ENCODE results near the gene POLA2.
"Not testable (repeated sequence)": the region's sequence is repeated elsewhere in the genome, so short reads cannot be mapped to it uniquely, and the experiment has no call there.

Gene POLA2

DNA sequence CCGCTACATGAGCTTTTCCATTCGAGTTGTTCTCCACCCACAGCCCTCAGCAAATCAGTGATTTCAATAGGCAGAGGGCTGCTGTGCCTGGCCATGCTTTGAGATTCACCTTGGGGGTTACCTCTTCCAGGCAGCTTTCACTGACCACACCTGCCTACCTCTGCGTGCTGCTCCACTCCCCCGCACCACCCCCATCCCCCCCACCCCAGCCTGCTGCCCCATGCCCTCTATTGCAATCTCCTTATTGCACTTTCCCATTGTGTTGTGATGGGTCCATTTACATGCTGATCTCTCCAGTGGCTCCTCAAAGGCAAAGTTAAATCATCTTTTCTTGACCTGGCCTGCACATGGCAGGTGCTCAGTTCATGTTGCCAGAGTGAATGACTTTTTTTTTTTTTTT is 18.0 kb upstream of the POLA2 start:
- no peak for DNase-seq

DNA sequence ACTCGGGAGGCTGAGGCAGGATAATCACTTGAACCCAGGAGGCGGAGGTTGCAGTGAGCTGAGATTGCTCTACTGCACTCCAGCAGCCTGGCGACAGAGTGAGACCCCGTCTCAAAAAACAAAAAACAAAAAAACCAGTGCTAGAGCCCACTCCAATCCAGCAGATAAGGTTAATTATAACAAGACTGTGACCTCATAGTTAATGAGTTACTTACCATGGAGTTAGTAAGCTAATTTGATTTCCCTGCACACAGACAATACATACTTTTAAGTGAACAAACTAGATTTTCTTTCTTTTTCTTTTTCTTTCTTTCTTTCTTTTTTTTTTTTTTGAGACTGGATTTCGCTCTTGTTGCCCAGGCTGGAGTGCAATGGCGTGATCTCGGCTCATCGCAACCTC is 16.7 kb upstream of the POLA2 start:
- DNase-seq: not testable (repeated sequence)

DNA sequence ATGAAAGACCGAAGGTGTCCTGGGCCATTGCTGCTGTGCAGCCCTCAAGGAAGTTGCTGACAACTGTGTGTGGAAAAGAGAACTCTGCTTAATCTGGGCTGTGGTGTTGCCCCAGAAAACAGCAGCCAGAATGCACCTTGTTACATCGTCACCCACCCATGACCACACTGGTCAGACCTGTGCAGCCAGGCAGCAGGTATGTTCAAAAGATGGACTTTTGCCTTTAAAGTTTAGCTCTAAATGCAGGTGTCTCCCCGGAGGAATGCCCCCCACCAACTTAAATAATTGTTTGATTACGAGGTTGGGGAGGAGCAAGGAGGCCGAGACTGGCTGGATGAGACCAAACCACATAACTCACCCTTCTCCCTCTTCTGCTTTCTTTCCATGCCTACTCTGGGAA is 15.3 kb upstream of the POLA2 start:
- DNase-seq: no peak

DNA sequence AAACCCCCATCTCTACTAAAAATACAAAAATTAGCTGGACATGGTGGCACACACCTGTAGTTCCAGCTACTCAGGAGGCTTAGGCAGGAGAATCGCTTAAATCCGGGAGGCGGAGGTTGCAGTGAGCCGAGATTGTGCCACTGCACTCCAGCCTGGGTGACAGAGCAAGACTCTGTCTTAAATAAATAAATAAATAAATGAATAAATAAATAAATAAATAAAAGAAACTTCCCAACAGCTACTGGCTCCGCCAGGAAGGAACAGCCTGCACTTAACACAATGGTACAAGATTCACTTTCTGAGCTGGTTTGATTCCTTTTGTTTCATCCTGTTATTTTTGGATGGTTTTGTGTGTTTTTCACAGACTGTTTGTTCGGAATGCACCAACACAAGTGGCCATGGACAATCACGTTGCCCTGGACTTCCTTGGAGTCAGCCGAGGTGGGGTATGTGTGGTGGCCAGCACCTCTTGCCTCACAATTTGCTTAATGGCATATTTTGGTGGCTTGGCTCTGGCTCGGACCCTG is 13.5 kb upstream of the POLA2 start:
- not testable (repeated sequence) for DNase-seq

DNA sequence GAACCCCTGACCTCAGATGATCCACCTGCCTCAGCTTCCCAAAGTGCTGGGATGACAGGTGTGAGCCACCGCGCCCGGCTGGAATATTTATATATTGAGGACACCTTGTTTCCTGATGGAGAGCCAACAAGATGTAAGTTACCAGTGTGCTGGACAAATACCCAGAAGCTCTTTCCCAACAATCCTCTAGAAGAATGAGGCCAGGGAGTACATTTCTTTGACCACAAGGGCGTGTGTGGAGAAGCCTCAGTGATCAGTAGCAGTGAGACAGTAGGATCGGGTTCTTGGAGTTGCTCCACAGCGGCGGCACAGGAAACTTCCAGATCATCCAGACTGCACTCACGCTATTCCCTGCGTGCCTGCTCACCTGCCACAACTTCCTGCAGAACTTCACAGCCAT is 10.3 kb upstream of the POLA2 start:
- DNase-seq: no peak

DNA sequence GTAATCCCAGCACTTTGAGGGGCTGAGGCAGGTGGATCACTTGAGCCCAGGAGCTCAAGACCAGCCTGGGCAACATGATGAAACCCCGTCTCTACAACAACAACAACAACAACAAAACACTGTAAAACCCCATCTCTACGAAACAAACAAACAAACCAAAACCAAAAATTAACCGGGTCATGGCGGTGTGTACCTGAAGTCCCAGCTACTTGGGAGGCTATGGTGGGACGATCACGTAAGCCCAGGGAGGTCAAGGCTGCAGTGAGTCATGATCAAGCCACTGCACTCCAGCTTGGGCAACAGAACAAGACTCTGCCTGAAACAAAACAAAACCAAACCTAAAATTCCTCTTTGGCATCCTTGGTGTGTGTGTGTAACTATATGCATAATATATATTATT is 7.0 kb upstream of the POLA2 start:
- DNase-seq: no peak

DNA sequence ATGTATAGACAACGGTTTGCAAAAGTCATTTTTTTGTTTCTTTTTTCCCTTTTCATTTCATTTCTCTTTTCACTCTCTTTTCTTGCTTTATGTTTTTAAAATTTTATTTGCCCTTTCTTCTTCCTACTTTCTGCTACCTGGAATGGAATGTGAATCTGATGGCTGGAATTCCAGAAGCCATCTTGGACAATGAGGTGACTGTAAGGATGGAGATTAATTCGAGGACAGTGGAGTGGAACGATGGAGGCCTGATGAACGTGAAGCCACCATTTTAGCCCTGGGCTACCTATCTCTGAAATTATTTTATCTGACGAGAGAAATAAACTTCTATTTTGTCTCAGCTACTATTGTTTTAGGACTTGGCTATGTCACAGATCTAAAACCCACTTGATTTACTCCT is 2.8 kb upstream of the POLA2 start:
- no peak for DNase-seq

DNA sequence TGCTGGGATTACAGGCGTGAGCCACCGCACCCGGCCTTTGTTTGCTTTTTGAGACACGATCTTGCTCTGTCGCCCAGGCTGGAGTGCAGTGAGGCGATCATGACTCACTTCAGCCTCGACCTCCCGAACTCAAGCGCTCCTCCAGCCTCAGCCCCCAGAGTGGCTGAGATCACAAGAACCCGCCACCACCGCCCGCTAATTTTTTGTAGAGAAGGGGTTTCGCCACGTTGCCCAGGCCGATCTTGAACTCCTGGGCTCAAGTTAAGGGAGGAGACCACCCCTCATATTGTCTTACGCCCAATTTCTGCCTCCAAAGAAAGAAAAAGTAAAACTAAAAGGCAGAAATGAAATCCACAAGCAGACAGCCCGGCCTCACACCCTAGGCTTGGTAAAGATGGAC is 1.5 kb upstream of the POLA2 start:
- DNase-seq: no peak

DNA sequence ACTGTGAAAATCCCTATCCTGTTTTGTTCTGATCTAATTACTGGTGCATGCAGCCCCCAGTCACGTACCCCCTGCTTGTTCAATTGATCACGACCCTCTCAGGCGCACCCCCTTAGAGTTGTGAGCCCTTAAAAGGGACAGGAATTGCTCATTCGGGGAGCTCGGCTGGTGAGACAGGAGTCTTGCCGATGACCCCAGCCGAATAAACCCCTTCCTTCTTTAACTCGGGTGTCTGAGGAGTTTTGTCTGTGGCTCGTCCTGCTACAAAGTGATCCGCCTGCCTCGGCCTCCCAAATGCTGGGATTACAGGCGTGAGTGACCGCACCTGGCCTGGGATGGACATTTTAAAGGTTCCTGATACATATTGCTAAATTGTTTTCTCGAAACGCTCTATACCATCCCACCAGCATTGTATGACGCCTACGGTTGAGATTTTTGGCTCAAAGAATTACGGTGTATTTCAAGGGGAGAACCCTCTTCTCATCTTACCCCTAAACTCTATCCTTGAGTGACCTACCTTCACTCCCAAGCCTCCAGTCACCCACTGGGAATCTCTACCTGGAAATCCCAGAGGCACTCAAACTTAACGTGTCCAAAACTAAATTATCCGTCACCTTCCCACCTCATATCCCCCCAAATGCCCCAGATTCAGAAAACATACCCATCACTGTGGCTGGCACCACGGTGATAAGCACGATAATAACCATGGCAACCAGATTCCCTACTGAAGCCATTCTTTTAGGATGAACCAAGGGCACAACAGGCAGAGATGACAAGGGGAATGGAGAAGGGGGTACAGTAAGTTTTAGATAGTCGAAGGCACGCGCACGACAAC is 789 bp upstream of the POLA2 start:
- DNase-seq: peak in 1 of 2 experiments; percentile 45

DNA sequence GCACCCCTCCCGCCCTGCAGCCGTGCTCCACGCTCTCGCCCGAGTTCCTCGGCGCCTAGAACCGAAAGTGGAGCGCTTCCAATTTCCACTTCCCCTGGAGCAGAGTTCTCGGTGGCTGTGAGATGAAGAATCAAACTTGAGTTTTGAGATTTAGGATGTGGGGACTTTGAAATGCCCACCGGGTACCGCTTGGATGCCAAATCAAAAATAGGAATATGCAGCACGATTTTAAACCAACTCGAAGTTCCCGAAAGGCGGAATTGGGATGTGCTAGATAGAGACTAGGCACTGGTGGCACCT is 569 bp downstream of the POLA2 start:
- no peak for DNase-seq

DNA sequence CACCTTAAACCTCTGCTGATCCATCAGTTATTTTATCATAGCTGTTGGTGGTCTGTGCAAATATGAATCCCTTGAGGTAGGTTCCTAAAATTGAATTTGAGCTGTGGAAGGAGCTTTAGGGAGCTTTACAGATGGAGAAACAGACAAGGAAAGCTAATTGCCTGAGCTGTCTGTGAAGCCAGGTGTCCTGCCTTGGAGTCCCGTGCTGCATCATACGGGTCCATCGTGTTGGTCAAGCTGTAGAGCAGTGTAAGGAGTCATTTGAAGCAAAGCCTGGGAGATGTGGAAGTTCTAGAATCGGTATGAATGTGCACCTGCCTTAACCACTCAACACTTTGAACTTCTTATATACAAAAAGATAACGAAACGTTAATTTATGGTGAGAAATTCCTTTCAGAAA is 1.0 kb downstream of the POLA2 start:
- DNase-seq: peak in 1 of 2 experiments; percentile 26

DNA sequence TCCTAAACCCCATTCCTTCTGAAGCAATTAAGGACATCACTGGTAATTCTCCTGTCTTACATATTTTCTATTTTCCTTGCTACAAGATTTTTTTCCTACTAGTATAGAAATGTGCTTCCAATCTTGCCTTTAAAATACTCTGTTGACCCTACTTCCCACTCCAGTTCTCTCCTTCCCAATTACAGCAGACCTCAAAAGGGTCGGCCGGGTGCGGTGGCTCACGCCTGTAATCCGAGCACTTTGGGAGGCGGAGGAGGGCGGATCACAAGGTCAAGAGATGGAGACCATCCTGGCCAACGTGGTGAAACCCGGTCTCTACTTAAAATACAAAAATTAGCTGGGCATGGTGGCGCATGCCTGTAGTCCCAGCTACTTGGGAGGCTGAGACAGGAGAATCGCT is 3.0 kb downstream of the POLA2 start:
- not testable (repeated sequence) for DNase-seq

DNA sequence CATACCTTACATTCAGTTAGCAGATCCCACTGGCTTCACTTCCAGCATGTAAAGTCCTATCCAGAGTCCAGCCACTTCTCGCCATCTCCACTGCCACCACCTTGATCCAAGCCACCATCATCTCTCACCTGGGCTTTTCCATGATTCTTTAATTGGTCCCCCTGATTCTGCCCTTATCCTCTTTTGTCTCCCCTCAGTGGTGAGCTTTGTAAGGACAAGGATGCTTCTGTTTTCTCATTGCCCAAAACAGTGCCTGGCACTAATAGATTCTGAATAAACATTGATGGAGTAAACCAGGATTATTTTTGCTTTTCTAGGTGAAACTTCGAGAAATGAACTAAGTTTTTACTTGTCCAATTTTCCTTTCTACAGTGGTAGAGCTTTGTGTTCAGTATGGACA is 4.4 kb downstream of the POLA2 start:
- no peak for DNase-seq

DNA sequence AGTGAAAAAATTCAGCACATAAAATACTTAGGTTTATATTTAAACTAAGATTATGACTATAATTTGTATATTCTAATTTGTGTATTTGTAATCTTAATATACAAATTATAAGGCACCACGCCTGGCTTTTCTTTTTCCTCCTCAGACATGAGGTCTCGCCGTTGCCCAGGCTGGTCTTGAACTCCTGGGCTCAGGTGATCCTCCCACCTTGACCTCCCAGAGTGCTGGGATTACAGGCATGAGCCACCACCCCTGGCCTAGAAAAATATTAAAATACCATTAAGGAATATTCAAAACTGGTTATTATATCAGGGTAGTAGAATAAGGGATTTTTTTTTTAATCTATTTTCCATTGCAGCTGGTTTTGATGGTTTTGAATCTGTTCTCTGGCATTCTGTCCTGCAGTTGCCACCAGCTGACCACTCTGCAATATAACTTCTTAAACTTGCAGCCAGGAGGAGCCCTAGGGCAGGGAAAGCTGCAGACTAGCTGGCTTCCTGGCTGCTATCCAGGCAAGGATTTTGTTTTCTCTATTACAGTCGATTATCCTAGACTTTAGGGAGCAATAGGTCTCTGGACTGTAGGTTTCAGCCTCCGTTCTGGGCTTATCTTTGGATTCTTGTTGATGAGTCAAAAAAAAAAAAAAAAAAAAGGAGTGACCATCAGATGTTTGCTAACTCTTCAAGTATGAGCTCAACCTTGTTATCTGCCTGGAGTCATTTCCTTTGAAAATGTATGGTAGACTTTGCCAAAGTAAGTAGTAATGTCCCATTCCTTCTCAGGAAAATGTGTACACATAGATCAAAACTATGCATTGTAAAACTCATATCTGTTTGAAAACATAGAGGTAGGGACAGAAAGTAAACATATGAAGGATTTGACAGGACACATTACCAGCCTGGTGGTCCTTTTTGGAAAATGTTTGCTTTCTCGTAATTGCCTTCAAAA is 13.2 kb downstream of the POLA2 start:
- DNase-seq: peak; percentile 22 to 56

DNA sequence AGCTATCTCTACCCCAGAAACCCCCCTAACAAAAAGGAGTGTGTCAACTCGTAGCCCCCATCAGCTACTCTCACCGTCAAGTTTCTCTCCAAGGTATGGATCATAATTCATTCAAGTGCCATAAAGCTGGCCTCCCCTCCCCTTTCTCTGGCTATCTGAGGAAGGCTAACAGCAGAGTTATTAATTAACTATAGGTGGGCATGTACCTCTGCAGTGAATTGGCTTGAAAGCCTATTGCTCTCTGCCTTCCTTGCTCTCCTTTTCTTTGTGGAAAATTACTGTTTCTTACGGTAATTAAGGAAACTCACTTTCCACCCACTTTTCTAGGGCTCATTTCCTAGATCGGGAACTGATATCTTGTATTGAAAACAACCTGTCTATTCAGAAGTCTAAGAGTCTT is 14.1 kb downstream of the POLA2 start:
- DNase-seq: no peak

DNA sequence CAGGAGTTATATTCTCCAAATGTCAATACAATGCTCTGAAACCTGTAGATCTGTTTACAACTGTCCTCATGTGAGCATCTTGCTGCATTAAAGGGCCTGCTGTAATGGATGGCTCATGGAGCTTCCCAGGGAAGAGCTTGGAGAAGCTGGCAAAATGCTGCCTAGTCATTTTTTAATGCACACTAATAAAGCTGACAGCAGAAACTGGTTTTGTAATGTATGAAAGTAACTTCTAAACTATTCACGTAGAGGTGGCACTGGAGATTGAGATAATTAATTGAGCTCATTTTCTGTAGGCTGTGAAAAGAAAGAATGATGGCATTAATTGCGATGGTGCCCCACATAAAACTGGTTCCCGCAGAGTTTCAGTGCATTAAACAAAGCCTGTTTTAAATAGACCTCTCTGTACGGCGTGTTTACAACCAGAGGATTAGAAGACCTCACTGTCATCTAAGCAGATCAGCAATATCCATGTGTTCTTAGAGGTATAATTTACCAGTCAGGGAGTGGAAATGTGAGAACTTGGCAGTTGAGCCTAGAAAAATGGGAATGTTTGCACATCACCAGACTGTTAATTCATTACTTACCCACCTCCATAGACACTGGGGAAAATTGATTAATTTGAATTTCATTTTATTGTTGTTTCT is 16.0 kb downstream of the POLA2 start:
- DNase-seq: peak; percentile 21 to 74

DNA sequence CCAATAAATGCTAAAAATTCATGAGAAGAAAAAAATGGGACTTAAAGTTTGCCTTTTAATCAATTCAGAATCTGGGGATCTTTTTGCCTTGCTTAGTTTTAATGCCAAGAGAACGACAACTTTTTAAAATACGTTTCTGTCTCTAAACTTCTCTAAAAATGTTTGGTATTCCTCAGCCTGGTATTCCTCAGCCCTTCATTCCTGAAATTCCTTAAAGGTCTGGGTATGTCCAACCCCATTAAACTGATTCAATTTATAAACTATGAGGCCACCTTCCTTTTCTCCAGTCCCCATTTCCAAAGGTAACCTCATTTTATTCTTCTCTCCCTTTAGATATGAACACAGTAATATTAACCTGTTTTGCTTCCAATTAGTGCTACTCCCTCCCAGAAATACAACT is 16.6 kb downstream of the POLA2 start:
- DNase-seq: no peak

DNA sequence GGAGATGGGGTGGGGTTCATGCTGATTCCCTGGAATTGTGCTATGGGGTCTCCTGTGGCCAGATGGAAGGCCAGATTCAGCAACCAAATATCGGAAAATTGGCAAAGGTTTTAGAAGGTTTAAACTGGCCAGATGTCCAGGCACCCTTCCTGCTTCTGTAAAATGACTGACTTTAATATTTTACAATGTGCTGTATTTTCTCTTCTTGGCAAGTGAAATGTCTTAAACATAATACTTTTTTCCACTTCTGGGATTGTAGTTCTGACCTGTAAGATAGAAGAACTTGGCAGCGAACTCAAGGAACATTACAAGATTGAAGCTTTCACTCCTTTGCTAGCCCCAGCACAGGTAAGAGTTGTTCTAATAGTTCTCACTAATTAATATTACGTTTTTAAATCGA is 17.5 kb downstream of the POLA2 start:
- DNase-seq: no peak

DNA sequence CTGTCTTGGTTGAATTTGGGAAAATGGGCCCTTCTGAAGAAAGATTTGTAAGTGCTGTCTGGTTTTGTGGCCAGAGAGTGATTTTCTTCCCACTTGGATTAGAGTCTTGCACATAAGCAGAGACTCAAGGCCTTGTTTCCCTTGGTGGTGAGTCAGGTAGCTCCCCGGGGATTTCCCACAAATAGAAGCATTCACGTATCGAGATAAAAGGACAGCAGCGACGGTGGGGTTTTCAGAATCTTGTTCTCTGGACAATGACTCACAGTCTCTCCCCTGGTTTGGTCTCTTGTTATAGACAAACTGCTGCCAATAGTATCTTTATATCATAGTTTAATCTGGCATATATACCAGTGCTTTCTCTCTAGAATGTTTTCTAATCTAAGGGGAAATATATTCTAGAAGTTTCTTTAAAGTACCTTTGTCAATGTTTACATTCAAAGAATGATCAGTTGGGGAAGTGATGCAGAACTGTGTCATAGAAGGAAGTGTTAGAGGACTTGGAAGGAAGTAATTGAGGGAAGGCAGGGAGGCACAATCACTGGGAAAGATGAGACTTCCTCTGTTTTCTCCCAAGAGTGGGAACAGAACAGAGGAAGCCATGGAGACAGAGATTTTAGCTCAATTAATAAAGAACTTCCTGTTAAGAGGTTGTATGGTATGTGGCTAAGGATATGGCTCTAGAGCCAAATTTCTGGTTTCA is 18.1 kb downstream of the POLA2 start:
- no peak for DNase-seq

DNA sequence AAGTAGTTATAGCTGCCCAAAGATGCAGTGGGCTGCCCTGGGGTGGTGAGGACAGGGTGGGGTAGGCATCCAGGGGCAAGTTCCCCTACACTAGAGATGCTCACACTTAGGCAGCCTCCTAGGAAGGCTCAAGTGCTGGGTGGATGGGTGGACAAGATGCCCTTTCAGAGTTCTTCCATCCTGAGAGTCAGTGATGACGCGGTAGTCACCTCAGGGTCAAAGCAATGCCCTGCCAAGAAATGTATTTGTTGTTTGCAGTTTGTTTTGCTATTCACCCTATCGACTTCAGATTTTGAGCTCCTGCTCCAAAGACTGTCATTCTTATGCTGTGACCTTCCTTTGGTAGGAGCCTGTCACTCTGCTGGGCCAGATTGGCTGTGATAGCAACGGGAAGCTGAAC is 18.9 kb downstream of the POLA2 start:
- DNase-seq: no peak

DNA sequence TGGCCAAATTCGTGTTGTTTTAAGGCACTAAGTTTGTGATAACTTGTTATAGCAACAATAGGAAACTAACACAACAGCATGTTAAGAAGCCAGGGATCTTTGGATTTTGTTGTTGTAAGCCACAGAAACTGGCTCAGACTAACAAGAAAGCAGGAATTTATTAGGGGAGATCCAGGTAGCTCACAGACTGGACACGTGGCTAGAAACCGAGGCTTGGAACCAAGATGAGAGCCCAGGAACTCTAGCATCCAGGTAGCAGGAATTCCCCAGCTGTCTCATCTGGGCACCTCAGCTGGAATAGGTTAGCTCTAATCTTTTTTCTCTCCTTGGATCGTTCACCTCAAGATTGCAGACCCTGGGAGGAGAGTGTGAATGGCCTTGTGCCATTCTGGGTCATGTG is 24.9 kb downstream of the POLA2 start:
- DNase-seq: no peak

DNA sequence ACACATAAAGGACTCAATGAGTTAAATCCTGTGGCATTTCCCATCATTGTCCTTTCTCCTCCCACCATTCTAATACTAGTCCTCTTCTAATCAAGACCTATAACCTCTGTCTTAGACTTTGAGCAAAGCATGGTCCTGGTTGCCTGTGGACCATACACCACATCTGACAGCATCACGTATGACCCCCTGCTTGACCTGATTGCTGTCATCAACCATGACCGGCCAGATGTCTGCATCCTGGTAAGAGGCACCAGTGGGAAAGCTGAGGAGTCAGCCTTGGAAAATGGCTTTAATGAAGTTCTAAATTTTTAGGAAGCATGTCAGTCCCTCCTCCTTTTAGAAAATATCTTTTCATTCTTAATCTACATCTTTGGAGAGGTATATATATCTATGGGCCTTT is 25.8 kb downstream of the POLA2 start:
- DNase-seq: no peak

All from NCI-H2081 (cell line).